Thymus (tissue), 11 donors: ENCODE measurements around the gene AFF1. TPM values are rescaled to one million over a fixed set of nuclear protein-coding genes. Genes with fewer than 3 reads are reported as not detected.

Source experiments
- DNase-seq, 9 donors: peaks; one replicate each; pipeline ENCODE4 v3.0.0-alpha.2; 2013; ENCODE audit warnings: low spot score in 9 of 9, low read depth in 6 of 9, missing footprints in 1 of 9
- H3K27ac ChIP-seq, 2 donors: one replicate each; pipeline ENCODE4 v1.5.1; 2013; ENCODE audit warnings: control low read depth in 1 of 2, low read depth in 1 of 2, low read length in 1 of 2, mild to moderate bottlenecking in 1 of 2, moderate library complexity in 1 of 2
- H3K27me3 ChIP-seq, 2 donors: one replicate each; pipeline ENCODE4 v1.5.1; 2013; ENCODE audit warnings: low read length in 1 of 2; ENCODE audit not compliant: control insufficient read depth in 2 of 2, insufficient read depth in 1 of 2
- H3K36me3 ChIP-seq, 2 donors: one replicate each; pipeline ENCODE4 v1.5.1; 2013; ENCODE audit warnings: low read length in 1 of 2, mild to moderate bottlenecking in 1 of 2, moderate library complexity in 1 of 2; ENCODE audit not compliant: control insufficient read depth in 2 of 2, insufficient read depth in 2 of 2
- H3K4me1 ChIP-seq, 2 donors: one replicate each; pipeline ENCODE4 v1.5.1; 2013; ENCODE audit warnings: low read length in 2 of 2; ENCODE audit not compliant: control insufficient read depth in 2 of 2, insufficient read depth in 2 of 2
- H3K4me3 ChIP-seq, 2 donors: one replicate each; pipeline ENCODE4 v1.5.1; 2013; ENCODE audit warnings: low read length in 2 of 2, control low read depth in 1 of 2, mild to moderate bottlenecking in 1 of 2
- H3K9me3 ChIP-seq, 2 donors: one replicate each; pipeline ENCODE4 v1.5.1; 2013; ENCODE audit warnings: low read length in 1 of 2, mild to moderate bottlenecking in 1 of 2; ENCODE audit not compliant: control insufficient read depth in 2 of 2, insufficient read depth in 1 of 2
- WGBS: extraction: QIAGEN DNeasy Blood & Tissue Kit; methylation state at CpG from one replicate; pipeline ENCODE4 v1.1.7; 2013; 5-methylcytosine and 5-hydroxymethylcytosine counted together
- polyA plus RNA-seq: library from polyadenylated mRNA; stranded (reverse); fragments of 200-250 nt; gene quantifications from one replicate; pipeline ENCODE4 v1.2.3, GENCODE V29; 2013
- total RNA-seq: library from RNA; stranded (reverse); fragments of 120-200 nt; gene quantifications from one replicate; pipeline ENCODE4 v1.2.4, GENCODE V29; 2013
- donor health status: healthy.

Gene AFF1
- total and polyA plus RNA-seq, 2 donors: 12.3 to 13.3 TPM

- WGBS: 96% methylated on average over 3 of the region's 3 CpGs
- Histone ChIP-seq H3K36me3 (peaks cover 3 to 22% of the 10 kb centered on the region in 2 donors), H3K27me3 (no peaks in the 10 kb centered on the region), H3K4me1 (no peaks in the 10 kb centered on the region), H3K4me3 (no peak overlapping the region), H3K9me3 (no peaks in the 10 kb centered on the region), H3K27ac (no peak overlapping the region)
- no peak for DNase-seq
Observed at GRCh38 chr4:87147116-87147515, 212.3 kb downstream of the AFF1 start.

GRCh38 chr4:87150498-87151261, 215.9 kb downstream of the AFF1 start:
- Histone ChIP-seq H3K27ac (no peak overlapping the region), H3K4me1 (no peaks in the 10 kb centered on the region), H3K9me3 (no peaks in the 10 kb centered on the region), H3K36me3 (no peaks in the 10 kb centered on the region), H3K4me3 (no peak overlapping the region), H3K27me3 (no peaks in the 10 kb centered on the region)
- WGBS: 61% methylated on average over 2 of the region's 2 CpGs
- peak; percentile 24 to 88 (median 68) for DNase-seq

- Histone ChIP-seq H3K36me3 (no peaks in the 10 kb centered on the region), H3K27ac (no peak overlapping the region), H3K4me1 (no peaks in the 10 kb centered on the region), H3K27me3 (no peaks in the 10 kb centered on the region), H3K4me3 (no peak overlapping the region), H3K9me3 (no peaks in the 10 kb centered on the region)
- 97% methylated on average over 1 of the region's 1 CpG for WGBS
- DNase-seq: no peak
Observed at GRCh38 chr4:87151730-87152129, 216.9 kb downstream of the AFF1 start.

- no peaks in the 10 kb centered on the region for H3K36me3 ChIP-seq
- DNase-seq: no peak
- H3K4me3 ChIP-seq: no peak overlapping the region
- WGBS: 98% methylated on average over 14 of the region's 14 CpGs
- H3K27me3 ChIP-seq: no peaks in the 10 kb centered on the region
- H3K27ac ChIP-seq: no peak overlapping the region
- H3K9me3 ChIP-seq: no peaks in the 10 kb centered on the region
- H3K4me1 ChIP-seq: no peaks in the 10 kb centered on the region
Observed at GRCh38 chr4:87152310-87153041, 217.7 kb downstream of the AFF1 start.

- WGBS: 97% methylated on average over 4 of the region's 4 CpGs
- Histone ChIP-seq H3K36me3 (no peaks in the 10 kb centered on the region), H3K27me3 (no peaks in the 10 kb centered on the region), H3K4me1 (no peaks in the 10 kb centered on the region), H3K27ac (no peak overlapping the region), H3K9me3 (no peaks in the 10 kb centered on the region), H3K4me3 (no peak overlapping the region)
- DNase-seq: no peak
Observed at GRCh38 chr4:87153078-87153870, 218.5 kb downstream of the AFF1 start.

GRCh38 chr4:87165892-87166291, 231.1 kb downstream of the AFF1 start:
- Histone ChIP-seq H3K27me3 (no peaks in the 10 kb centered on the region), H3K4me3 (no peak overlapping the region), H3K9me3 (no peaks in the 10 kb centered on the region), H3K36me3 (peaks cover 3 to 19% of the 10 kb centered on the region in 2 donors), H3K27ac (no peak overlapping the region), H3K4me1 (no peaks in the 10 kb centered on the region)
- no peak for DNase-seq
- WGBS: 94% methylated on average over 1 of the region's 1 CpG

- Histone ChIP-seq H3K27ac (no peak overlapping the region), H3K4me3 (no peak overlapping the region), H3K4me1 (no peaks in the 10 kb centered on the region), H3K36me3 (peaks cover 3 to 19% of the 10 kb centered on the region in 2 donors), H3K9me3 (no peaks in the 10 kb centered on the region), H3K27me3 (no peaks in the 10 kb centered on the region)
- DNase-seq: no peak
- WGBS: 98% methylated on average over 3 of the region's 3 CpGs
Observed at GRCh38 chr4:87166296-87166854, 231.6 kb downstream of the AFF1 start.

GRCh38 chr4:87171944-87172343, 237.1 kb downstream of the AFF1 start:
- over 99% methylated on average over 2 of the region's 2 CpGs for WGBS
- Histone ChIP-seq H3K9me3 (no peaks in the 10 kb centered on the region), H3K27me3 (no peaks in the 10 kb centered on the region), H3K4me1 (no peaks in the 10 kb centered on the region), H3K27ac (no peak overlapping the region), H3K36me3 (peaks cover 6 to 19% of the 10 kb centered on the region in 2 donors), H3K4me3 (no peak overlapping the region)
- no peak for DNase-seq
